ENCODE data around the gene CNKSR2.

DNA sequence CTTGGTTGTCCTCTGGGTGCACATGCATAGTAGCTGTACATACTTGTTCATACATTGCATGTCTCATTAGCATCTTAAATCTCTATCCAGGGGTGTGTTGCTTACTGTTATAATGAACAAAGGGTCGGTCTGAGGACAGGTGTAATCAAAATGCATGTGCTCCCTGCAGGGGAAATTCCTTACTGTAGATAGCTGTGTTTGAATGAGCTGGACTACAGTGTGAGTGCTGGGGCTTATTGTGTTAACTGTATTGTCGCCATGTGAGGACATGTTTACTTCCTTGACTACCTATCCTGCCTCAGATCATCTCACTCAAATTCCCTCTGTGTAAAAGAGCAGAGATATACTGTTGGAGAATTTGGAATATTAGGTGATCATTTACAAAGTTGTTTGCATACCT, 185.2 kb downstream of the CNKSR2 start:
- no peak for TF ChIP-seq EP300 (IDR thresholded peaks at IDR 0.05; ENCODE audit: low read depth in 2 of 2, low read length in 2 of 2)
- no peak for TF ChIP-seq EP300 (CRISPR knock-in tag; IDR thresholded peaks at IDR 0.05; ENCODE audit: borderline replicate concordance)
- no peak for TF ChIP-seq POLR2A (IDR thresholded peaks at IDR 0.05; ENCODE audit: insufficient read depth in 1 of 2, low read depth in 2 of 2, low read length in 2 of 2)
- no peak for TF ChIP-seq PRPF4 (IDR thresholded peaks at IDR 0.05; ENCODE audit: low read depth, low read length, poor library complexity, severe bottlenecking)
- TF ChIP-seq, protein P1, sequence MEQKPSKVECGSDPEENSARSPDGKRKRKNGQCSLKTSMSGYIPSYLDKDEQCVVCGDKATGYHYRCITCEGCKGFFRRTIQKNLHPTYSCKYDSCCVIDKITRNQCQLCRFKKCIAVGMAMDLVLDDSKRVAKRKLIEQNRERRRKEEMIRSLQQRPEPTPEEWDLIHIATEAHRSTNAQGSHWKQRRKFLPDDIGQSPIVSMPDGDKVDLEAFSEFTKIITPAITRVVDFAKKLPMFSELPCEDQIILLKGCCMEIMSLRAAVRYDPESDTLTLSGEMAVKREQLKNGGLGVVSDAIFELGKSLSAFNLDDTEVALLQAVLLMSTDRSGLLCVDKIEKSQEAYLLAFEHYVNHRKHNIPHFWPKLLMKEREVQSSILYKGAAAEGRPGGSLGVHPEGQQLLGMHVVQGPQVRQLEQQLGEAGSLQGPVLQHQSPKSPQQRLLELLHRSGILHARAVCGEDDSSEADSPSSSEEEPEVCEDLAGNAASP (CRISPR knock-in tag; IDR thresholded peaks at IDR 0.05; ENCODE audit: borderline replicate concordance): no peak
- TF ChIP-seq ZNF7 (CRISPR knock-in tag; IDR thresholded peaks at IDR 0.05): no peak

Measured in HepG2 (cell line).